HEK293T (cell line): Measurements from ENCODE around the gene KRTAP10-3.

Source experiments
- CTCF ChIA-PET: fragments of 350-600 bp; formaldehyde crosslinking; extraction: SDS; loops from one replicate; lab custom pipeline; 2021; ENCODE audit warnings: antibody characterized with exemption, inconsistent platforms; lab: Yijun Ruan, JAX
- POLR2A ChIA-PET: fragments of 350-600 bp; formaldehyde crosslinking; extraction: SDS; loops from one replicate; lab custom pipeline; 2020; ENCODE audit warnings: antibody characterized with exemption, inconsistent platforms; lab: Yijun Ruan, JAX
- DNase-seq: peaks from one replicate; pipeline ENCODE4 v3.0.0; 2012; ENCODE audit warnings: mixed read lengths; ENCODE audit errors: extremely low spot score
- ARNT ChIP-seq: fragments of 450-650 bp; IDR thresholded peaks from 2 replicates; pipeline ENCODE4 v1.6.1; 2017; ENCODE audit warnings: mild to moderate bottlenecking
- BHLHE40 ChIP-seq: fragments of 450-650 bp; IDR thresholded peaks from 2 replicates; pipeline ENCODE4 v1.6.1; 2016; ENCODE audit warnings: mild to moderate bottlenecking, moderate library complexity, borderline replicate concordance
- CTBP1 ChIP-seq: fragments of 450-650 bp; IDR thresholded peaks from 2 replicates; pipeline ENCODE4 v1.6.1; 2016; ENCODE audit warnings: borderline replicate concordance
- ELF4 ChIP-seq: fragments of 450-650 bp; IDR thresholded peaks from 2 replicates; pipeline ENCODE4 v1.6.1; 2017; ENCODE audit warnings: antibody characterized with exemption
- FOXA1 ChIP-seq: fragments of 450-650 bp; IDR thresholded peaks from 2 replicates; pipeline ENCODE4 v1.6.1; 2016; ENCODE audit warnings: mild to moderate bottlenecking
- FOXK2 ChIP-seq: fragments of 450-650 bp; IDR thresholded peaks from 2 replicates; pipeline ENCODE4 v1.6.1; 2016; ENCODE audit warnings: mild to moderate bottlenecking
- FOXM1 ChIP-seq: fragments of 450-650 bp; IDR thresholded peaks from 2 replicates; pipeline ENCODE4 v1.6.1; 2017; ENCODE audit warnings: mild to moderate bottlenecking, borderline replicate concordance
- HDGF ChIP-seq: fragments of 450-650 bp; IDR thresholded peaks from 2 replicates; pipeline ENCODE4 v1.6.1; 2017; ENCODE audit warnings: antibody characterized with exemption, borderline replicate concordance
- L3MBTL2 ChIP-seq: fragments of 450-650 bp; conservative IDR thresholded peaks from 2 replicates; pipeline ENCODE4 v1.6.1; 2016; ENCODE audit warnings: mild to moderate bottlenecking
- LEF1 ChIP-seq: fragments of 450-650 bp; IDR thresholded peaks from 2 replicates; pipeline ENCODE4 v1.6.1; 2017; ENCODE audit warnings: mild to moderate bottlenecking, borderline replicate concordance
- NFRKB ChIP-seq: fragments of 450-650 bp; IDR thresholded peaks from 2 replicates; pipeline ENCODE4 v1.6.1; 2016; ENCODE audit warnings: mild to moderate bottlenecking, moderate library complexity
- SP1 ChIP-seq: fragments of 450-650 bp; IDR thresholded peaks from 2 replicates; pipeline ENCODE4 v1.6.1; 2017
- SUZ12 ChIP-seq: fragments of 450-650 bp; IDR thresholded peaks from 2 replicates; pipeline ENCODE4 v1.6.1; 2016; ENCODE audit warnings: mild to moderate bottlenecking
- TARDBP ChIP-seq: fragments of 450-650 bp; IDR thresholded peaks from 2 replicates; pipeline ENCODE4 v1.6.1; 2016
- ZNF384 ChIP-seq: fragments of 450-650 bp; IDR thresholded peaks from 2 replicates; pipeline ENCODE4 v1.6.1; 2016
- TF ChIP-seq, protein P1 (sequence below): fragments of 450-650 bp; IDR thresholded peaks from 2 replicates; pipeline ENCODE4 v1.6.1; 2016

The KRTAP10-3 gene

DNA sequence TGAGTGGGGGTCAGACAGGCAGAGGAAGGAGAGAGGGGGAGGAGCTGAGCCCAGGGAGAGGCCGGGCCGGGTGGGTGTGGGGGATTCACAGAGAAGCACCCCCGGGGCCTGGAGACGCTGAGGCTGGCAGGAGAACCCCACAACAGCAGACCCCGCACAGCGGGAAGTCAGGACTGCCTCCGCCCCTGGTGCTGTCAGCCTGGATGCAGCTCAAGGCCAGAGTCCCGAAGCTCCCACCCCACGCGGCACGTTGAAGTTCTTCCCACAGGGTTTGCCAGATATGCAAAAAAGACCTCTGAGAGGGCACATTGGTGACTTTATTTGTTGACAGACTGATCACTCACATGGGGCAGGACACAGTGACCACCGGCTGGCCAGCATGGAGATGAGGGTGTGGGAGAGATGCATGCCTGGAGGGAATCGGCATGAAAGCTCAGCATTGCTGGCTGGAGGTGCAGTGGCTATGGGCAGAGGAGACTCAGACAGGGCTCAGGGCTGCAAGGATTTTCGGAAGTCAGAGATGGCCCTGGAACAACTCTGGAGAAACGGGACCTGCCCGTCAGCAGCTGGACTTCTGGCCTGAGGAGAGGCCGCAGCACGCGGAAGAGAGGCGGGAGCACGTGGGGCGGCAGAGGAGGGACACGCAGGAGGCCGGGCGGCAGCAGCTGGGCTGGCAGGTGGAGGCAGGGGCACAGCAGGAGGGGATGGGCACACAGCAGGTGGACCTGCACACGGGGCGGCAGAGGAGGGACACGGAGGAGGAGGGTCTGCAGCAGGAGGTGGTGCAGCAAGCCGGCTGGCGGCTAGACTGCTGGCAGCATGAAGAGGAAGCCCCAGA is 885 bp downstream of the KRTAP10-3 start:
- no peak for DNase-seq
- ChIA-PET CTCF (interaction anchor here (0.6 kb wide), 1 partner anchor 156 kb away, joined by 3 read pairs; no protein-coding TSS in a partner anchor), POLR2A (no interaction called here)
- TF ChIP-seq ZNF384 (no peak), TARDBP (no peak), SUZ12 (no peak), HDGF (no peak), FOXK2 (no peak), ARNT (no peak), SP1 (no peak), L3MBTL2 (no peak), NFRKB (no peak), CTBP1 (no peak)
- TF ChIP-seq, protein P1, sequence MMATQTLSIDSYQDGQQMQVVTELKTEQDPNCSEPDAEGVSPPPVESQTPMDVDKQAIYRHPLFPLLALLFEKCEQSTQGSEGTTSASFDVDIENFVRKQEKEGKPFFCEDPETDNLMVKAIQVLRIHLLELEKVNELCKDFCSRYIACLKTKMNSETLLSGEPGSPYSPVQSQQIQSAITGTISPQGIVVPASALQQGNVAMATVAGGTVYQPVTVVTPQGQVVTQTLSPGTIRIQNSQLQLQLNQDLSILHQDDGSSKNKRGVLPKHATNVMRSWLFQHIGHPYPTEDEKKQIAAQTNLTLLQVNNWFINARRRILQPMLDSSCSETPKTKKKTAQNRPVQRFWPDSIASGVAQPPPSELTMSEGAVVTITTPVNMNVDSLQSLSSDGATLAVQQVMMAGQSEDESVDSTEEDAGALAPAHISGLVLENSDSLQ: no peak

DNA sequence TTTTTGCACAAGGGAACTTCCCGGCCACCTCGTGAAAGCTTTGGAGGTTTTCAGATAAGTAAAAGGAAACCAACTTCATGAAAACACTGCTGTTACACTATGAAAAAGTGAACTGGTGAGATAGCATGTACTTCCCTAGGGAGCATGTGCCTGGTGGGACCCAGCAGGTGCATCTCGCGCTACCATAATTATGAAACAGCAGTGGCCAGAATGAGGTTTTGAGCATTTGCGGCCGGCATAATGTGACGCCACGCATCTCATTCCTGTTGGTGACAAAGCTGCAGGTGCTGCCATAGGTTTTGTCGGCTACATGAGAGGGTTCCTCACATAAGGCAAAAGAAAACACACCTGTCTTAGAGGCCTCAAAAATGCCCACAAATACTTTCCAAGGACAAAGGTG is 1.7 kb downstream of the KRTAP10-3 start:
- no peak for DNase-seq
- TF ChIP-seq LEF1: no peak
- TF ChIP-seq ZNF384: no peak
- no peak for TF ChIP-seq SUZ12
- no peak for TF ChIP-seq CTBP1
- TF ChIP-seq FOXK2: no peak
- TF ChIP-seq L3MBTL2: no peak
- no peak for TF ChIP-seq HDGF
- no peak for TF ChIP-seq ARNT
- no peak for TF ChIP-seq FOXM1
- TF ChIP-seq, protein P1: no peak
- TF ChIP-seq BHLHE40: no peak
- no peak for TF ChIP-seq FOXA1
- TF ChIP-seq NFRKB: no peak
- TF ChIP-seq TARDBP: no peak
- no peak for TF ChIP-seq ELF4
- TF ChIP-seq SP1: no peak
- ChIA-PET CTCF (interaction anchor here (0.6 kb wide), 1 partner anchor 157 kb away, joined by 3 read pairs; no protein-coding TSS in a partner anchor), POLR2A (no interaction called here)

- CTCF ChIA-PET: no interaction called here
- TF ChIP-seq ZNF384 (no peak), ELF4 (no peak), TARDBP (no peak), FOXA1 (no peak), FOXM1 (no peak), HDGF (no peak), FOXK2 (no peak), SP1 (no peak), ARNT (no peak), L3MBTL2 (no peak), NFRKB (no peak), CTBP1 (no peak)
- DNase-seq: peak; percentile 3
- POLR2A ChIA-PET: no interaction called here
Observed at GRCh38 chr21:44555200-44555875, 3.3 kb downstream of the KRTAP10-3 start.

DNA sequence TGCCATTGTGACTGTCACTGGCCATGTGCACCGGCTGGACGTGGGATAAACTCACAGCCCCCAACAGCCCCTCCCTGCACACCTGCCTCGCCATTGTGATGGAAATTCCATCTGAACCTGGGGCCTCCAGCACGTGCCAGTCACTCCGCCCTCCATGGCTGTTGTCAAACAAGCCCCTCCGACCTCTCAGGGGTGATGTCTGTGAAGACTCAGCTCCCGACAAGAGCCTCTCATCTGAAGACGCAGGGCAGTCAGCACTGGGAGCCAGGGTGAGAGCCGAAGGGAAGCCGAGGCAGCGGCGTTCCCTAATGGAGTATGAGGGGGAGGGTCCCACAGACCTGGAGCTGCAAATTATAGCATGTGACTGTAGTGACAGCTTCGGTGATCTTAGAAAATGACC is 5.9 kb downstream of the KRTAP10-3 start:
- TF ChIP-seq, protein P1: no peak
- TF ChIP-seq ELF4: no peak
- no peak for TF ChIP-seq HDGF
- TF ChIP-seq SP1: no peak
- TF ChIP-seq NFRKB: no peak
- TF ChIP-seq FOXA1: no peak
- no peak for TF ChIP-seq LEF1
- TF ChIP-seq TARDBP: no peak
- no peak for TF ChIP-seq FOXK2
- no peak for TF ChIP-seq ARNT
- no peak for TF ChIP-seq BHLHE40
- no peak for TF ChIP-seq ZNF384
- TF ChIP-seq L3MBTL2: no peak
- peak; percentile 5 for DNase-seq
- ChIA-PET CTCF (no interaction called here), POLR2A (no interaction called here)

DNA sequence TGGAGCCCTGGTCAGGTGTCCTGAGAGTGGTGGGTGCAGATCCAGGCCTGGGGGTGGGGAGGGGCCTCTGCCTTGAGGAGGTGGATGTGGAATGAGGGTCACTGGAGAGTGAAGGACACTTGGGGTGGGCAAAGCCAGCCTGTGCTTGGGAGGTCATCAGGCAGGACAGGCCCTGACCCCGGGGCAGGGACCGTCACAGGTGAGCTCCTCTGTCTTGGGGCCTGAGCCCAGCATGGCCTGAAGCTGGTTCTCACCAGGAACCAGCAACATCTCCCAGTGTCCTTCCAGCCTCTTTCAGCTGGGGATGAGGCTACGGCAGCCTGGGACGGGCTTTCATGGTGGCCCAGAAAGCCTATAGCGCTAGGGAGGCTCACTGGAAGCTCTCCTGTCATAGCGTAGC is 6.5 kb downstream of the KRTAP10-3 start:
- TF ChIP-seq SP1 (no peak), CTBP1 (no peak), FOXK2 (no peak), HDGF (no peak), L3MBTL2 (no peak), ARNT (no peak), NFRKB (no peak), ELF4 (no peak), FOXA1 (no peak), TARDBP (no peak), ZNF384 (no peak), SUZ12 (no peak), LEF1 (no peak), BHLHE40 (no peak)
- TF ChIP-seq, protein P1: no peak
- peak; percentile 5 for DNase-seq
- POLR2A ChIA-PET: no interaction called here
- CTCF ChIA-PET: no interaction called here
